Measurements from ENCODE around the gene PRKCH. TPM values are rescaled to one million over a fixed set of nuclear protein-coding genes. Genes with fewer than 3 reads are reported as not detected.

The PRKCH gene
- total RNA-seq, 2 donors from 2014 or later, result 18.2 to 82.4 TPM

DNA sequence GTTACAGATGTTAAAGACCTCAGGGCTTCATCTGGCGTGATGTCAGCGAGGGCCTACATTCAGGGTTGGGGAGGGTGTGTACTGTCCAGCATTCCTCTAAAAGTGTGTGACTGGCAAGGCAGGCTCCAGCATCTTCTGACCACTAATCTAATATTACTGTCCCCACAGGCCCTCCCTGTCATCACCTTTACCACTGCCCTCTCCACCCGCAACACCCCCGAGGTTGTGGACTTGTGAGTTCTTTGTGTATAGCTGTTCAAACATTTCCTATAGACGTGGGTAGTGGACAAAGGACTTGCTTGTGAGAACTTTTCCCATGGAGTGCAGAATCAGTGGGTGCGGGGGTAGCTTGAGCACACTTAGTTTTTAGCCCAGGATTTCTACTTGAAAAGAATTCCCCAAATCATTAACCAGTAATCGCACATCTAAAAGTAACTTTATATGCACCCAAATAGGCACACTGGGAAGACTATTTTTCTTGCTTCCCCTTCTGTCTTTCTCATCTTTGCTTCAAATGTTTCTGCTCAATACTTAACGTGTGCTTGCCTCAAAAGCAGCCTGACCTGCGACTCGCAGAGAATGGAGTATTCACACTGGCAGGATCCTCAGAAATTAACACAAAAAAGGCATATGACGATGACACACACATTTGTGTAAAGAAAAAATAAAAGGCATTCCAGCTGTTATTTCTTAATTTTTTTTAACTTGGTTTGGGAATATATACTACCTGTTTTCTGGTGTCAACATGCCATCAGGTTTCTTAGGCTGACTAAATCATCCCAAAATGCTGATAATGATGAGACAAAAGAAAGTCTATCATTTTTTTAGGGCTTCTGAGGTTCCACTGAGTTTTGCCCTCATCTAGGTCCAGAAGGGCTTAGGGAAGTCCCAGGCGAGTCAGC lies 215.5 kb downstream of the PRKCH start:
- Histone ChIP-seq H3K27ac (peak overlapping the region; percentile 72 to 88 (median 83)), H3K9me3 (no peaks in the 10 kb centered on the region), H3K36me3 (replicated peaks in 1 of 2; ENCODE audit: insufficient read depth in 1 of 2, low read depth in 2 of 2) (no peaks in the 10 kb centered on the region), H3K4me1 (peaks cover 71% of the 10 kb centered on the region), H3K4me3 (no peak overlapping the region), H3K27me3 (no peaks in the 10 kb centered on the region)
- DNase-seq (no peak), ATAC-seq (no peak)
- TF ChIP-seq, protein P1, sequence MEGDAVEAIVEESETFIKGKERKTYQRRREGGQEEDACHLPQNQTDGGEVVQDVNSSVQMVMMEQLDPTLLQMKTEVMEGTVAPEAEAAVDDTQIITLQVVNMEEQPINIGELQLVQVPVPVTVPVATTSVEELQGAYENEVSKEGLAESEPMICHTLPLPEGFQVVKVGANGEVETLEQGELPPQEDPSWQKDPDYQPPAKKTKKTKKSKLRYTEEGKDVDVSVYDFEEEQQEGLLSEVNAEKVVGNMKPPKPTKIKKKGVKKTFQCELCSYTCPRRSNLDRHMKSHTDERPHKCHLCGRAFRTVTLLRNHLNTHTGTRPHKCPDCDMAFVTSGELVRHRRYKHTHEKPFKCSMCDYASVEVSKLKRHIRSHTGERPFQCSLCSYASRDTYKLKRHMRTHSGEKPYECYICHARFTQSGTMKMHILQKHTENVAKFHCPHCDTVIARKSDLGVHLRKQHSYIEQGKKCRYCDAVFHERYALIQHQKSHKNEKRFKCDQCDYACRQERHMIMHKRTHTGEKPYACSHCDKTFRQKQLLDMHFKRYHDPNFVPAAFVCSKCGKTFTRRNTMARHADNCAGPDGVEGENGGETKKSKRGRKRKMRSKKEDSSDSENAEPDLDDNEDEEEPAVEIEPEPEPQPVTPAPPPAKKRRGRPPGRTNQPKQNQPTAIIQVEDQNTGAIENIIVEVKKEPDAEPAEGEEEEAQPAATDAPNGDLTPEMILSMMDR (IDR thresholded peaks at IDR 0.05), result no peak
- no peak for TF ChIP-seq POLR2A (IDR thresholded peaks at IDR 0.05)
- 52 to 59% methylated on average over 12 of the region's 12 CpGs for WGBS, 2 donors
- intact Hi-C loops (cut with DNase I), result loop anchor here (10.0 kb wide), 1 partner anchor 52 kb away; no protein-coding TSS in a partner anchor

DNA sequence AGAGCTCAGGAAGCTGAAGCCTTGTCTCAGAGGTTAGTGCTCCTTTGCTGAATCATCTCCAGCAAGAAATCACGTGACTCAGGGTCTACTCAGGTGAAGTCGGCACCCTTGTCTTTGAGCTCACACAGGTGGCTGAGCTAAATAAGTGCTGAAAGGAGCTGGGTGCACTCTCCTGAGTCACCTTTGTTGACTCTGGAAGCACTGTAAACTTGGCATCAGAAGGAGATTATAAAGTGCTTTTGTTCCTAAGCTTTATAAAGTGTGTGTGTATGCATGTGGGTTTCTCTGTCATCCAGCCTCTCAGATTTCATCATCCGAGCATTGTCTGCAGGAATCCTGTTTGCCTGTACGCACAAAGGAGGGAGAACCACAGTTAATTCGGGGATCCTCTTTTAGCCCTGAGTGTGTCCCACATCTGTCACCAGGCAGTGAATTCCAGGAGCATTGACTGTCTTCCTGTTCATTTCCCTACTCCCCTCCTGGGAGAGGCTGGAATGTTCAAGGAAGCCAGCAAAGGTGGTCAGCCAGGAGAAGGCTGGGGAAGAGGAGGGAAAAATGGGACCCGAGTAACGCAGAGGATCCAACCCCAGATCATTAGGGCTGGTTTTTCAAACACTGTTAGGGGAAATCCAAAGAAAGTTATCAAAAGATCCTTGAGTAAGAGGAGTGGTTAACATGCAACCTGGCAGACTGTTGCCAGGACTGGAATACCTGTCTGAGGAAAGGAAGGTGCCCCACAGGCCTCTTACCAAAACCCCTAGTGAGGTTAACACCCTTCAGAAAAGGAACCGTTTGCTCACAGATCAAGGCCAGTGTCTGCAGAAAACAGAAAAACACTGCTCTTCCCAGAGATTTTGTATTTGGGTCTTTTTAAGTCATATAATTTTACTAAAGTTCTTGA lies 216.4 kb downstream of the PRKCH start:
- Histone ChIP-seq H3K4me3 (no peak overlapping the region), H3K36me3 (replicated peaks in 1 of 2; ENCODE audit: insufficient read depth in 1 of 2, low read depth in 2 of 2) (no peaks in the 10 kb centered on the region), H3K27ac (peak overlapping the region; percentile 72 to 88 (median 83)), H3K9me3 (no peaks in the 10 kb centered on the region), H3K4me1 (peaks cover 70% of the 10 kb centered on the region), H3K27me3 (no peaks in the 10 kb centered on the region)
- intact Hi-C loops (cut with DNase I), result loop anchor here (10.0 kb wide), 1 partner anchor 53 kb away; no protein-coding TSS in a partner anchor
- DNase-seq, result peak; percentile 78 to 94 (median 89)
- TF ChIP-seq POLR2A (IDR thresholded peaks at IDR 0.05), result peak in 1 of 3 donors; percentile 17
- TF ChIP-seq, protein P1 (IDR thresholded peaks at IDR 0.05), result peak in 2 of 7 experiments; percentile 17
- WGBS, 2 donors, result 6 to 10% methylated on average over 6 to 8 of the region's 8 CpGs
- peak; percentile 96 for ATAC-seq

DNA sequence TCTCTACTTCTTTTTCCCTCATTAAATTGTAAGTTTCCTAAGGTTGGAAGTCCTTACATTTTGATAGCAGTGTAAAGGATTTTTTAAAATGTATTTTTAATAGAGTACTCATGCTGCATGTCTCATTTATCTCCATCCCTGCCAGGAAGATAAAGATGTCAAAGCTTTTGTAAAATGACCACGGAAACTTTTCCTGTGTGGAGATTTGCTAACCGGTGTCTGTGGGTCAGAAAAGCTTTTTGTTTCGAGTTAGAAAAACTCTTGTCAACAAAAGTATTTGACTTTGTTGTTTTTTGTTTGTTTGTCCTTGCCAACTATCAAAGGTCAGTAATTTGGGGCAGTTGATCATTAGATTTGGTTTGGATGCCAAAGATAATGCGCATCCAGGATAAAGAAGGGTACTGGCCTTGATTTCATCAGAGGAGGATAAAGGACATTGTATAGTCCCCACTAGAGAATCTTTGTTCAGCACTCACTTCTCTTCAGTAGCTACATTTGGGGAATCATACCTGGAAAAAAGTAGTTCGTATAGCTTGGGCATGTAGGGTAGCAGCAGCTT lies 217.2 kb downstream of the PRKCH start:
- Histone ChIP-seq H3K4me3 (no peak overlapping the region), H3K27me3 (no peaks in the 10 kb centered on the region), H3K36me3 (replicated peaks in 1 of 2; ENCODE audit: insufficient read depth in 1 of 2, low read depth in 2 of 2) (no peaks in the 10 kb centered on the region), H3K4me1 (peaks cover 70% of the 10 kb centered on the region), H3K9me3 (no peaks in the 10 kb centered on the region), H3K27ac (peak overlapping the region; percentile 27 to 88 (median 83))
- TF ChIP-seq, protein P1 (IDR thresholded peaks at IDR 0.05), result no peak
- TF ChIP-seq POLR2A (IDR thresholded peaks at IDR 0.05), result no peak
- DNase-seq (no peak), ATAC-seq (no peak)
- 30 to 32% methylated on average over 5 of the region's 5 CpGs for WGBS, 2 donors
- intact Hi-C loops (cut with DNase I), result loop anchor here (10.0 kb wide), 1 partner anchor 54 kb away; no protein-coding TSS in a partner anchor

DNA sequence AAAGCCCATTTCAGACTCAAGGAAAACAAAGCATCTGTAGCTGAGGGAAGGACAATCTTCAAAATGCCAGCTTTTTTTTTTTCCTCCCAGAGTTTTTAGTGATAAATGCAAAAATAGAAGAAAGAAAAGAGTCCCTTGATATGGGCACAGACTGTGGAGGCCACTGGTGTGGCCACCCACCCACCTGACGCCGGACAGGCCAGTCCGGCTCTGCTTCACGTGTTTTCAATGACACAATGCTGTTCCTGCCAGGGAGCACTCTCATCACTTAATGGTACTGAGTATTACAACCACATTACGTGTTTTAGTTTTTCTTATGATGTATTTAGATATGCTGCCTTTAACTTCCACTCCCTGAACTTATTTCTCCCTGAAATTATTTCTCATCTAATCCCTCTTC lies 218.3 kb downstream of the PRKCH start:
- Histone ChIP-seq H3K9me3 (no peaks in the 10 kb centered on the region), H3K4me3 (no peak overlapping the region), H3K4me1 (peaks cover 65% of the 10 kb centered on the region), H3K27ac (peak overlapping the region in 1 of 4 donors; percentile 85), H3K27me3 (no peaks in the 10 kb centered on the region), H3K36me3 (replicated peaks in 1 of 2; ENCODE audit: insufficient read depth in 1 of 2, low read depth in 2 of 2) (no peaks in the 10 kb centered on the region)
- intact Hi-C loops (cut with DNase I), result loop anchor here (10.0 kb wide), 1 partner anchor 55 kb away; no protein-coding TSS in a partner anchor
- ATAC-seq (no peak), DNase-seq (no peak)
- TF ChIP-seq POLR2A (IDR thresholded peaks at IDR 0.05), result no peak
- TF ChIP-seq, protein P1 (IDR thresholded peaks at IDR 0.05), result no peak
- 91 to 95% methylated on average over 5 of the region's 5 CpGs for WGBS, 2 donors

All from body of pancreas (tissue), 4 donors.